CD4-positive, alpha-beta T cell treated with Interleukin-6 at 100 ng/mL for 8 hours (primary cell): ENCODE data around the gene CWC25.
"Not testable (repeated sequence)": the region's sequence is repeated elsewhere in the genome, so short reads cannot be mapped to it uniquely, and the experiment has no call there.

Source experiments
- DNase-seq: peaks from one replicate; pipeline ENCODE4 v3.0.0-alpha.2; 2020; ENCODE audit warnings: mixed read lengths, low spot score

The CWC25 gene

GRCh38 chr17:38852771-38853291 is 27.7 kb upstream of the CWC25 start:
- DNase-seq: no peak

- no peak for DNase-seq
Observed at GRCh38 chr17:38851434-38851833, 26.3 kb upstream of the CWC25 start.

- no peak for DNase-seq
Observed at GRCh38 chr17:38850374-38850773, 25.3 kb upstream of the CWC25 start.

- no peak for DNase-seq
Observed at GRCh38 chr17:38848939-38849605, 24.0 kb upstream of the CWC25 start.

- DNase-seq: no peak
Observed at GRCh38 chr17:38848557-38848891, 23.4 kb upstream of the CWC25 start.

GRCh38 chr17:38844261-38844757 is 19.2 kb upstream of the CWC25 start:
- no peak for DNase-seq

GRCh38 chr17:38825762-38826247 is 684 bp upstream of the CWC25 start:
- DNase-seq: no peak

- no peak for DNase-seq
Observed at GRCh38 chr17:38815576-38816193, 9.4 kb downstream of the CWC25 start.

GRCh38 chr17:38809828-38810227 is 15.3 kb downstream of the CWC25 start:
- DNase-seq: no peak

- no peak for DNase-seq
Observed at GRCh38 chr17:38800237-38800760, 24.8 kb downstream of the CWC25 start.

GRCh38 chr17:38799501-38800236 is 25.5 kb downstream of the CWC25 start, which contains the start of gene PIP4K2B:
Gene PIP4K2B, minus strand, starts transcription at chr17:38799556. Its CDS starts 132 bp downstream, at chr17:38799424.
- peak; percentile 87 for DNase-seq

GRCh38 chr17:38798614-38799500 is 26.3 kb downstream of the CWC25 start:
- DNase-seq: peak; percentile 56

- DNase-seq: no peak
Observed at GRCh38 chr17:38797828-38798227, 27.3 kb downstream of the CWC25 start.

- no peak for DNase-seq
Observed at GRCh38 chr17:38797158-38797490, 28.0 kb downstream of the CWC25 start.

- DNase-seq: no peak
Observed at GRCh38 chr17:38796451-38797157, 28.5 kb downstream of the CWC25 start.

- DNase-seq: no peak
Observed at GRCh38 chr17:38794221-38794620, 30.9 kb downstream of the CWC25 start.

- DNase-seq: no peak
Observed at GRCh38 chr17:38791162-38791561, 34.0 kb downstream of the CWC25 start.

- not testable (repeated sequence) for DNase-seq
Observed at GRCh38 chr17:38790148-38790707, 34.9 kb downstream of the CWC25 start.

GRCh38 chr17:38789185-38789584 is 35.9 kb downstream of the CWC25 start:
- no peak for DNase-seq

GRCh38 chr17:38787999-38788398 is 37.1 kb downstream of the CWC25 start:
- DNase-seq: not testable (repeated sequence)
